ENCODE results near the gene KCMF1. TPM values are rescaled to one million over a fixed set of nuclear protein-coding genes. Genes with fewer than 3 reads are reported as not detected.

KCMF1 gene
- total and polyA plus RNA-seq, 9 of the 15 experiments (the other 6 are each of a cell fraction or from before 2014, with no cell fraction given) = 6.8 to 88.2 (median 46.5) TPM

DNA sequence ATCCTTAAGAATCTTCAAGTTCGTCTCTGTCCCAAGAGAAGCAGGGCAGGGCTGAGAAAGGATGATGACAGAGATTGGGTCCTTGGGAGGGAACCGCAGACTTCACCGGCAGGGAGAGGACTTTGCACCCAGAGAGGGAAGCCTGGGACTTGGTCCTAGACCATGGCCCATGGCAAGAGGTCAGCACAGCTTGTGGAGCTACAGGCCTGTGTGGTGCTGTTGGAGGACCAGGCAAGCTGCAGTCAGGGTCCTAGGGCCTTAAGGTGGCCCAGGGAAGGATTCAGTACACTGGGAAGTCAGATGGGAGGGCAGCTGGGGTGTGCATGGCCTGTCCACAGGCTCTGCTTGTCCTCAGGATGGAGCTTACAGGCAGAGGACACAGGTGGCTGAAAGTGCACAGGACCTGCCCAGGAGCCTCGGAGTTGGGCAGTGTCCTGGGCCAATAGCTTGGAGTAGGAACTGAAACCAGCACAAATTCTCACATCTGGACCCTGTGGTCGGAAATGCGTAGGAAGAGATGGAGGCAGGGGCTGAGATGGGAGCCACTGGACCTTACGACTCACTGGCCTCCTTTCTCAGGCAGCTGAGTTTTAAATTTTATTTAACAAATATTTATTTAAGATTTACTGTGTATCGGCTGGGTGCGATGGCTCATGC, 105.8 kb downstream of the KCMF1 start:
- intact Hi-C loops (cut with micrococcal nuclease) (no loop called here), in situ Hi-C loops (cut with MboI) (no loop called here)
- Histone ChIP-seq H3K9me3 (replicated peaks; ENCODE audit: control insufficient read depth, insufficient read depth, low read depth, low read length) (no peaks in the 10 kb centered on the region), H2AFZ (ENCODE audit: low read depth, low read length) (no peak overlapping the region), H3K4me1 (replicated peaks in 1 of 2; ENCODE audit: control insufficient read depth in 2 of 2, insufficient read depth in 2 of 2, low read length in 2 of 2) (no peaks in the 10 kb centered on the region), H3K36me3 (ENCODE audit: control insufficient read depth, insufficient read depth, low read length) (no peaks in the 10 kb centered on the region), H3K27ac (ENCODE audit: extremely low read depth, low read depth, low read length) (no peak overlapping the region), H3K79me2 (ENCODE audit: control insufficient read depth, insufficient read depth, low read length) (no peaks in the 10 kb centered on the region), H3K27me3 (ENCODE audit: control insufficient read depth in 2 of 2, insufficient read depth in 2 of 2, low read length in 2 of 2) (peaks cover 26 to 32% of the 10 kb centered on the region in 2 experiments; a peak in 4 of 5 replicates), H3K4me2 (ENCODE audit: insufficient read depth, low read length) (no peak overlapping the region), H3K9ac (ENCODE audit: insufficient read depth in 1 of 2, low read depth in 2 of 2, low read length in 2 of 2) (peak overlapping the region in 1 of 2 experiments; percentile 52; a peak in 2 of 4 replicates), H3K9me1 (ENCODE audit: control insufficient read depth, insufficient read depth, low read length) (no peaks in the 10 kb centered on the region), H3K4me3 (no peak overlapping the region), H4K20me1 (replicated peaks; ENCODE audit: control insufficient read depth, insufficient read depth, low read length) (no peaks in the 10 kb centered on the region)
- ChIA-PET CTCF (ENCODE audit: low intra/inter-chr PET ratio) (no interaction called here), POLR2A (interaction anchor here (1.1 to 1.2 kb wide), 2 partner anchors 10 to 64 kb away, joined by 3 to 4 read pairs; no protein-coding TSS in a partner anchor)
- DNase-seq (ENCODE audit: extremely low read depth in 1 of 4, low spot score in 3 of 4) (no peak), FAIRE-seq (no peak), ATAC-seq (peak; percentile 36; the same call in 1 of the 3 replicates)
- WGBS (ENCODE audit: insufficient coverage, low coverage, missing lambda C conversion rate) = 1% methylated on average over 9 of the region's 9 CpGs
- BruUV-seq (replicated peaks) = no TSS peak
- TF ChIP-seq NR1H2 (CRISPR knock-in tag; IDR thresholded peaks at IDR 0.05) = no peak
- TF ChIP-seq BMI1 (IDR thresholded peaks at IDR 0.05; ENCODE audit: low read length) = no peak
- TF ChIP-seq HSF4 (CRISPR knock-in tag; IDR thresholded peaks at IDR 0.05; ENCODE audit: borderline replicate concordance) = no peak
- TF ChIP-seq SMARCA5 (IDR thresholded peaks at IDR 0.05) = no peak
- no peak for TF ChIP-seq ZNF140 (CRISPR knock-in tag; IDR thresholded peaks at IDR 0.05)
- no peak for TF ChIP-seq HEY1 (CRISPR knock-in tag; IDR thresholded peaks at IDR 0.05; ENCODE audit: borderline replicate concordance)
- no peak for TF ChIP-seq ZFP36 (IDR thresholded peaks at IDR 0.05; ENCODE audit: low read depth, low read length, partially characterized antibody)
- TF ChIP-seq CREB1 (IDR thresholded peaks at IDR 0.05) = no peak
- TF ChIP-seq CREB1 (CRISPR knock-in tag; IDR thresholded peaks at IDR 0.05) = no peak
- TF ChIP-seq ZNF143 (CRISPR knock-in tag; IDR thresholded peaks at IDR 0.05) = no peak
- no peak for TF ChIP-seq ZKSCAN8 (CRISPR knock-in tag; IDR thresholded peaks at IDR 0.05)
- TF ChIP-seq TRIM28 (IDR thresholded peaks at IDR 0.05) = no peak
- no peak for TF ChIP-seq CBX2 (IDR thresholded peaks at IDR 0.05; ENCODE audit: insufficient read depth, low read length, poor library complexity, severe bottlenecking)
- TF ChIP-seq ESRRA (IDR thresholded peaks at IDR 0.05; ENCODE audit: borderline replicate concordance, low read depth) = no peak

Data from K562 (cell line).